Endodermal cell (in vitro differentiated cells): ENCODE results near the gene PTPRN2. TPM values are rescaled to one million over a fixed set of nuclear protein-coding genes. Genes with fewer than 3 reads are reported as not detected.

ENCODE experiments used
- DNase-seq: peaks from one replicate; pipeline ENCODE4 v3.0.0-alpha.2; 2017
- H3K27ac ChIP-seq: 2 replicates; pipeline ENCODE4 v1.5.1; 2013; ENCODE audit warnings: mild to moderate bottlenecking, low read depth, low read length, moderate library complexity
- H3K27me3 ChIP-seq: 2 replicates; pipeline ENCODE4 v1.6.1; 2013; ENCODE audit warnings: mild to moderate bottlenecking, low read length, moderate library complexity; ENCODE audit not compliant: insufficient read depth, control insufficient read depth, poor library complexity, severe bottlenecking
- H3K36me3 ChIP-seq: 2 replicates; pipeline ENCODE4 v1.7.0; 2013; ENCODE audit warnings: mild to moderate bottlenecking, low read length, moderate library complexity; ENCODE audit not compliant: control insufficient read depth, insufficient read depth
- H3K4me1 ChIP-seq: one replicate; pipeline ENCODE4 v1.7.0; 2013; ENCODE audit warnings: low read length; ENCODE audit not compliant: control insufficient read depth, insufficient read depth
- H3K4me3 ChIP-seq: 2 replicates; pipeline ENCODE4 v1.5.1; 2013; ENCODE audit warnings: mild to moderate bottlenecking, low read length, moderate library complexity
- H3K9ac ChIP-seq: 2 replicates; pipeline ENCODE4 v1.6.1; 2013; ENCODE audit warnings: mild to moderate bottlenecking, low read length, moderate library complexity; ENCODE audit not compliant: poor library complexity, severe bottlenecking; ENCODE audit errors: extremely low read depth
- H3K9me3 ChIP-seq: 2 replicates; pipeline ENCODE4 v1.6.1; 2013; ENCODE audit warnings: mild to moderate bottlenecking, low read length, moderate library complexity; ENCODE audit not compliant: control insufficient read depth
- H3K27ac Mint-ChIP-seq: 2 replicates; pipeline ENCODE4 v1.8.0; 2020; ENCODE audit warnings: mixed read lengths
- H3K27me3 Mint-ChIP-seq: 2 replicates; pipeline ENCODE4 v1.8.0; 2021; ENCODE audit warnings: mild to moderate bottlenecking, mixed read lengths; ENCODE audit not compliant: insufficient read depth
- H3K36me3 Mint-ChIP-seq: 2 replicates; pipeline ENCODE4 v1.8.0; 2020; ENCODE audit warnings: low read depth, mixed read lengths
- H3K4me1 Mint-ChIP-seq: 2 replicates; pipeline ENCODE4 v1.8.0; 2020; ENCODE audit warnings: mixed read lengths
- H3K4me3 Mint-ChIP-seq: 2 replicates; pipeline ENCODE4 v1.8.0; 2020; ENCODE audit warnings: mild to moderate bottlenecking, moderate library complexity, mixed read lengths
- H3K9me3 Mint-ChIP-seq: 2 replicates; pipeline ENCODE4 v1.8.0; 2020; ENCODE audit warnings: mild to moderate bottlenecking, mixed read lengths
- WGBS, 2 experiments: methylation state at CpG; one replicate each; pipeline versions ENCODE4 v1.1.5 to v1.1.7; 2013; ENCODE audit warnings: missing lambda C conversion rate in 2 of 2, mixed read lengths in 1 of 2; ENCODE audit not compliant: insufficient coverage in 1 of 2, insufficient read length in 1 of 2; 5-methylcytosine and 5-hydroxymethylcytosine counted together
- total RNA-seq, 2 donors: library from RNA; stranded (reverse); fragmentation: NEBNext Ultra II Directional in 1 of 2; extraction: Animal tissue kit (Norgen Biotek cat#: 25700) in 1 of 2; gene quantifications; 2 replicates in 1 of 2; 3 replicates in 1 of 2; pipeline ENCODE4 v1.2.1, GENCODE V29; 2021
- TF ChIP-seq, protein P1 (sequence below): fragments of 200-600 bp; sonication (generic); conservative IDR thresholded peaks from 2 replicates; pipeline ENCODE4 v1.5.0; 2021; ENCODE audit warnings: antibody characterized with exemption, mild to moderate bottlenecking

The PTPRN2 gene
- total RNA-seq, 2 donors from 2014 or later = 0.69 to 1.2 TPM

DNA sequence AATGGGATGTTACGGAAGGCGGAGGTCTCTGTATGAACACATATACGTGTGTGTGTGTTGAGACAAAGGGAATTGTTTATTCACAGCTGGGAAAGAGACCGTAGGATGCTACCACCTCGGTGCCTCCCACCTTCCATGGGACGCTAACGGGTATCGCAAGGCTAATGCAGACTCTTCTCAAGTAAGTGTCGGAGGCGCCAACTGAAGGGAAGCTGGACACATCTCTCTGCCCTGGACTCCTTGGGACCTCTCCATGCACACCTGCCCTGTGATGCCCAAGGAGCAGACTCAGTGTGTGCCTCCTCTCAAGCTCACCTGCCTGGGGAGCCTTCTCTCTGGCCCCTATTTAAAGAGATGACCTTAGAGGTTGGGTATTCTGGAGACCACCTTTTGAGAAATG lies 1020.0 kb downstream of the PTPRN2 start:
- no peak overlapping the region for H3K4me3 ChIP-seq
- H3K9me3 Mint-ChIP-seq = no peaks in the 10 kb centered on the region
- H3K9me3 ChIP-seq = peaks cover 76% of the 10 kb centered on the region
- no peaks in the 10 kb centered on the region for H3K4me1 Mint-ChIP-seq
- no peaks in the 10 kb centered on the region for H3K27me3 ChIP-seq
- no peak for DNase-seq
- no peaks in the 10 kb centered on the region for H3K27me3 Mint-ChIP-seq
- H3K36me3 Mint-ChIP-seq = no peaks in the 10 kb centered on the region
- no peak overlapping the region for H3K27ac Mint-ChIP-seq
- H3K36me3 ChIP-seq = no peaks in the 10 kb centered on the region
- TF ChIP-seq, protein P1, sequence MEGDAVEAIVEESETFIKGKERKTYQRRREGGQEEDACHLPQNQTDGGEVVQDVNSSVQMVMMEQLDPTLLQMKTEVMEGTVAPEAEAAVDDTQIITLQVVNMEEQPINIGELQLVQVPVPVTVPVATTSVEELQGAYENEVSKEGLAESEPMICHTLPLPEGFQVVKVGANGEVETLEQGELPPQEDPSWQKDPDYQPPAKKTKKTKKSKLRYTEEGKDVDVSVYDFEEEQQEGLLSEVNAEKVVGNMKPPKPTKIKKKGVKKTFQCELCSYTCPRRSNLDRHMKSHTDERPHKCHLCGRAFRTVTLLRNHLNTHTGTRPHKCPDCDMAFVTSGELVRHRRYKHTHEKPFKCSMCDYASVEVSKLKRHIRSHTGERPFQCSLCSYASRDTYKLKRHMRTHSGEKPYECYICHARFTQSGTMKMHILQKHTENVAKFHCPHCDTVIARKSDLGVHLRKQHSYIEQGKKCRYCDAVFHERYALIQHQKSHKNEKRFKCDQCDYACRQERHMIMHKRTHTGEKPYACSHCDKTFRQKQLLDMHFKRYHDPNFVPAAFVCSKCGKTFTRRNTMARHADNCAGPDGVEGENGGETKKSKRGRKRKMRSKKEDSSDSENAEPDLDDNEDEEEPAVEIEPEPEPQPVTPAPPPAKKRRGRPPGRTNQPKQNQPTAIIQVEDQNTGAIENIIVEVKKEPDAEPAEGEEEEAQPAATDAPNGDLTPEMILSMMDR = no peak
- no peak overlapping the region for H3K4me3 Mint-ChIP-seq
- 81 to 83% methylated on average over 10 of the region's 10 CpGs for WGBS, 2 experiments
- H3K9ac ChIP-seq = no peak overlapping the region
- no peaks in the 10 kb centered on the region for H3K4me1 ChIP-seq
- H3K27ac ChIP-seq = no peak overlapping the region

DNA sequence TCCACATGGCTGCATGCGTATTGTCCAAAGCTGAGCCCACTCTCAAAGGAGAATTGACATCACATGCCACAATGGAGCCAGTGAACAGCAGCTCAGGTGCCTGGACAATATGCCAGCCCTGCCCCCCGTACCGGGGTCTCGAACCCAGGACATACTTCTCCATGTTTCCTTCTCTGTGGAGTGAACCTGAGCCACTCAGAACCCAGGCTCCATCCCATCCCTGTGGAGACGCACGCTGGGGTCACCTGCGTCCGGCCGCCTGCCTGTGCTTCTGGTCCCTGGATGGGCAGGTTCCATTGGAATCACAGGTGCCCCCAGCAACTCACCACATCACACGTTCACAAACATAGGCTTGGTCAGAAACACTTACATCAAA lies 1021.0 kb downstream of the PTPRN2 start:
- no peak overlapping the region for H3K27ac ChIP-seq
- H3K4me1 ChIP-seq = no peaks in the 10 kb centered on the region
- H3K9ac ChIP-seq = no peak overlapping the region
- Mint-ChIP-seq H3K27ac (no peak overlapping the region), H3K36me3 (no peaks in the 10 kb centered on the region), H3K4me1 (no peaks in the 10 kb centered on the region), H3K9me3 (no peaks in the 10 kb centered on the region), H3K4me3 (no peak overlapping the region), H3K27me3 (no peaks in the 10 kb centered on the region)
- TF ChIP-seq, protein P1 = no peak
- WGBS, 2 experiments = 70 to 89% methylated on average over 4 to 10 of the region's 10 CpGs
- no peaks in the 10 kb centered on the region for H3K36me3 ChIP-seq
- no peaks in the 10 kb centered on the region for H3K27me3 ChIP-seq
- peaks cover 76% of the 10 kb centered on the region for H3K9me3 ChIP-seq
- no peak for DNase-seq
- H3K4me3 ChIP-seq = no peak overlapping the region

DNA sequence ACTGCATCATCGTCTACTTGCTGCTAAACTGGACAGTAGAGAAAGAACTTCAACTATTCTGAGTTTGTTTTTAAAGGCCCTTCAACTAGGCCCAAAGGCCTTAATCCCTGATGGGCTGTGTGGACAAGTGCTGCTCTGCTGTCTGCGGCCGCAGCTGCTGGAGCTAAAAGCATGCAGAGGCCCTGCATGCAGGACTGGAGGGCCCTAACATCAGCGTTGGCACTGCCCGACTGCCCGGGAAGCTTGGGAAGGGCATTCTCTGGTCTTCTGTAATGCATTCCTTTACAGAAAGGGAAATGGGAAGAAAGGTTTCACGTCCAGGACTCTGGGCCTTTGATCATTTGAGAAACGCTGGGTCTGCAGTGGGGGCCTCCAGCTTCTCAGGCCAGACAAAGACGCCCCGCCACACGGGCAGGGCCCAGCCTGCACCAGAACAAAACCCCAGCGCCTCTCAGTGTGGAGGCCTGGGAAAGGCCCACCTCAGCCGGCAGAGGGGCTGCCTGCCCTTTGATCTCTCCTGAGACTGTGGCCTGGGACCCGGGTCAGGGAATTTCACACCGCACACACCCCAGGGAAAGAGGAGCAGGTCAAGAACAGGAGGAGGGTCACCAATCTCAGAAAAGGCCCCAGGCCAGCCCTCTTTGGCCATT lies 1021.5 kb downstream of the PTPRN2 start:
- no peak for DNase-seq
- H3K27me3 Mint-ChIP-seq = no peaks in the 10 kb centered on the region
- H3K36me3 Mint-ChIP-seq = no peaks in the 10 kb centered on the region
- peak overlapping the region; percentile 48 for H3K27ac Mint-ChIP-seq
- Histone ChIP-seq H3K27ac (no peak overlapping the region), H3K9ac (no peak overlapping the region), H3K27me3 (no peaks in the 10 kb centered on the region), H3K4me3 (no peak overlapping the region), H3K4me1 (no peaks in the 10 kb centered on the region), H3K9me3 (peaks cover 76% of the 10 kb centered on the region), H3K36me3 (no peaks in the 10 kb centered on the region)
- TF ChIP-seq, protein P1 = no peak
- H3K4me3 Mint-ChIP-seq = no peak overlapping the region
- WGBS, 2 experiments = 82 to 90% methylated on average over 8 to 15 of the region's 15 CpGs
- no peaks in the 10 kb centered on the region for H3K4me1 Mint-ChIP-seq
- no peaks in the 10 kb centered on the region for H3K9me3 Mint-ChIP-seq
